GDM1 (cell line): ENCODE data around the gene CLMN.
"Not testable (repeated sequence)": the region's sequence is repeated elsewhere in the genome, so short reads cannot be mapped to it uniquely, and the experiment has no call there.

ENCODE experiments used
- DNase-seq: peaks from one replicate; lab custom pipeline; 2025; lab: John Stamatoyannopoulos, UW

Gene CLMN

GRCh38 chr14:95287176-95287754 lies 32.4 kb downstream of the CLMN start:
- DNase-seq = no peak

- no peak for DNase-seq
These were observed 33.1 kb downstream of the CLMN start for GRCh38 chr14:95286645-95287044.

GRCh38 chr14:95285566-95285965 lies 34.1 kb downstream of the CLMN start:
- DNase-seq = no peak

GRCh38 chr14:95283802-95284201 lies 35.9 kb downstream of the CLMN start:
- not testable (repeated sequence) for DNase-seq

GRCh38 chr14:95282986-95283380 lies 36.7 kb downstream of the CLMN start:
- DNase-seq = not testable (repeated sequence)

GRCh38 chr14:95282354-95282985 lies 37.2 kb downstream of the CLMN start:
- DNase-seq = no peak

GRCh38 chr14:95281560-95282176 lies 38.0 kb downstream of the CLMN start:
- DNase-seq = no peak

GRCh38 chr14:95275494-95275893 lies 44.2 kb downstream of the CLMN start:
- DNase-seq = no peak

GRCh38 chr14:95274874-95275273 lies 44.8 kb downstream of the CLMN start:
- DNase-seq = no peak

GRCh38 chr14:95274279-95274678 lies 45.4 kb downstream of the CLMN start:
- no peak for DNase-seq

- no peak for DNase-seq
These were observed 46.4 kb downstream of the CLMN start for GRCh38 chr14:95273001-95273978.

GRCh38 chr14:95272057-95272456 lies 47.7 kb downstream of the CLMN start:
- DNase-seq = no peak

- no peak for DNase-seq
These were observed 49.5 kb downstream of the CLMN start for GRCh38 chr14:95270203-95270602.

- DNase-seq = no peak
These were observed 50.2 kb downstream of the CLMN start for GRCh38 chr14:95269493-95269892.

GRCh38 chr14:95268350-95268749 lies 51.4 kb downstream of the CLMN start:
- no peak for DNase-seq

GRCh38 chr14:95267306-95267705 lies 52.4 kb downstream of the CLMN start:
- DNase-seq = no peak

GRCh38 chr14:95265106-95266094 lies 54.3 kb downstream of the CLMN start:
- DNase-seq = no peak

- no peak for DNase-seq
These were observed 55.3 kb downstream of the CLMN start for GRCh38 chr14:95264271-95264973.

GRCh38 chr14:95263527-95264231 lies 56.0 kb downstream of the CLMN start:
- no peak for DNase-seq

- no peak for DNase-seq
These were observed 57.2 kb downstream of the CLMN start for GRCh38 chr14:95262511-95262891.
